Loucy (cell line): Measurements from ENCODE around the gene RUFY3.
"Not testable (repeated sequence)": the region's sequence is repeated elsewhere in the genome, so short reads cannot be mapped to it uniquely, and the experiment has no call there.

Source experiments
- CTCF ChIP-seq: fragments of 200-600 bp; sonication (generic); conservative IDR thresholded peaks from 2 replicates; pipeline ENCODE4 v1.5.1; 2014; ENCODE audit warnings: mild to moderate bottlenecking, antibody characterized with exemption, low read length
- EZH2phosphoT487 ChIP-seq: fragments of 200-600 bp; IDR thresholded peaks from 2 replicates; pipeline ENCODE4 v1.6.1; 2018; ENCODE audit warnings: antibody characterized with exemption, mild to moderate bottlenecking, moderate library complexity, borderline replicate concordance

GRCh38 chr4:70702592-70702991 is 19.2 kb upstream of the RUFY3 start:
- TF ChIP-seq CTCF, EZH2phosphoT487: not testable (repeated sequence)
